MCF 10A (cell line): ENCODE data around the gene BANF2. TPM values are rescaled to one million over a fixed set of nuclear protein-coding genes. Genes with fewer than 3 reads are reported as not detected.

Source experiments
- BruUV-seq: library from RNA; stranded (reverse); fragments of 400-500 nt; replicated peaks from 2 replicates; lab custom pipeline; 2021; lab: Mats Ljungman, UMichigan
- CTCF ChIA-PET: fragments of 300-600 bp; sonication (Branson Sonifier 250); formaldehyde crosslinking; extraction: SDS; loops from one replicate; lab custom pipeline; 2021; ENCODE audit warnings: antibody characterized with exemption, inconsistent platforms; lab: Yijun Ruan, JAX
- POLR2A ChIA-PET: fragments of 300-600, 350-650 bp; sonication (Branson Sonifier 250); formaldehyde crosslinking; extraction: SDS; loops from one replicate; lab custom pipeline; 2020; ENCODE audit warnings: antibody characterized with exemption, inconsistent platforms; lab: Yijun Ruan, JAX
- DNase-seq: peaks from one replicate; pipeline ENCODE4 v3.0.0-alpha.2; 2018; ENCODE audit not compliant: unreplicated experiment
- H3K27ac Mint-ChIP-seq: one replicate; pipeline ENCODE4 v1.8.0; 2022; ENCODE audit warnings: mild to moderate bottlenecking, low read depth, mixed read lengths; ENCODE audit not compliant: unreplicated experiment
- H3K27me3 Mint-ChIP-seq: one replicate; pipeline ENCODE4 v1.8.0; 2022; ENCODE audit warnings: mixed read lengths; ENCODE audit not compliant: insufficient read depth, unreplicated experiment
- H3K36me3 Mint-ChIP-seq: one replicate; pipeline ENCODE4 v1.8.0; 2022; ENCODE audit warnings: mild to moderate bottlenecking, moderate library complexity, mixed read lengths; ENCODE audit not compliant: insufficient read depth, unreplicated experiment
- H3K4me1 Mint-ChIP-seq: one replicate; pipeline ENCODE4 v1.8.0; 2022; ENCODE audit warnings: mixed read lengths; ENCODE audit not compliant: insufficient read depth, unreplicated experiment
- H3K4me3 Mint-ChIP-seq: one replicate; pipeline ENCODE4 v1.8.0; 2022; ENCODE audit warnings: mild to moderate bottlenecking, moderate library complexity, mixed read lengths; ENCODE audit not compliant: unreplicated experiment
- H3K9me3 Mint-ChIP-seq: one replicate; pipeline ENCODE4 v1.8.0; 2022; ENCODE audit warnings: mixed read lengths; ENCODE audit not compliant: unreplicated experiment
- intact Hi-C: fragments of 100-400 bp; cut with micrococcal nuclease; formaldehyde crosslinking; loops from 2 replicates; pipeline ENCODE4 v1.14.1; 2022
- total RNA-seq: library from RNA; stranded (reverse); gene quantifications from 2 replicates; pipeline ENCODE4 v1.2.3, GENCODE V29; 2022
- TF ChIP-seq, protein P1 (sequence below): fragments of 200-600 bp; IDR thresholded peaks from one replicate; pipeline ENCODE4 v1.8.0; 2022; ENCODE audit warnings: antibody characterized with exemption, mild to moderate bottlenecking; ENCODE audit not compliant: unreplicated experiment

The BANF2 gene
- total RNA-seq, 1 experiment from 2014 or later: not detected

DNA sequence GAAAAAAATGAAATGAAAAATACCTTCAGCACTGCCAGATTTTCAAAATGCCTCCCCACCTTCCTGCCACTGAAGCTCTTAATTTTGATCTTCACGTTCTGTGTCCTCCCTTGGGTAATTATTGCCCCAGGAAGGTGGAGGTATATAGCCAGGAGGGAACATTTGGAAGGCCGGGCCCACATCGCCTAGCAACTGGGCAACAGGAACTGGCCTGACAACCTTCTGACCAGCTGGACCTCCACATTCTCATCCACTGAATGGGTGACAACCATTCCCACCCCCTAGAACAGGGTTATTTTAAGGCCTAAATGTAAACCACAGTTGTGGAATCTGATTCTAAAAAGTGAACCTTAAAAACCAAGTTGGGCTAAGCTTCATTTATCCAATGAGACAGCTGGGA, 20.9 kb upstream of the BANF2 start:
- no peak overlapping the region for H3K4me3 Mint-ChIP-seq

DNA sequence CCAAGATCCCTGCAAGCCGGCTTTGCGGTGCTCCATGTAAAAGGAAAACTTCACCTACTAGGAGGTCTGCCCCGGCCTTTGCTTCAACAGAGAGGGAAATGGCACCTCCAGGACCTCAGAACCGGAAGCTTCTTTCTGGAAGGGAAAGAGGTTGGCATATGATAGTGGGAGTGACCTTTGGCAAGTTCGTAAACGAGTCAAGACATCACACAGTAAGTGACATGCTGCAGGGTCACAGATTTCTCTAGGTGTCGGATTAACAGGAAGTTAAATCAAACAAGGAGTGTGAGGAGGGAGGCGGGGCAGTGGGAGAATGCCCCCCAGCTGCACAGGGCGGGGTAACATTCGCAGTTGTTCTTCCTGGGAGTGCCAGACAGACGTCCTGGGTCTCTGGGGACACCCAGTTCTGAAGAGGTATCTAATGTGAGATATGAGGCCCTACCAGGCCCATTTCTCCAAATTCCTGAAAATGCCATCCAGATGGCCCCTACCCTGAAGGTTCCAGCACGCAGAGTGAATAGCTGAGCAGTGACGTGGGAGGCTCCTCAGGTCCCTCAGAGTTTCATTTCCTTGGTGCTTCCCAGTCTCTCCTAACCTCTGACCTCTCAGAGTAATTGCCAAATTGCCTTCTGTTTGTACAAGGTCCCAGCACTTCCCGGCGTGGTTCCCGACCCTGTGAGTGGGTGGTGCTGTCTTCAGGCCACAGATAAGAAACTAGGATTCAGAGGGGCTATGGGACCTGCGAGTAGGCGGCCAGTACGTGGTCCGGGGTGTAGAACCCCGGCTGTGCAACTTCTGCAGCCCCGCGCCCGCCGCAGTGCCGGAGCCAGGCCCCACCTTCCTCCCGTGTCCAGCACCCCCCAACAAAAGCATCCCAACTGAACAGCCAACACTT, 19.6 kb upstream of the BANF2 start:
- H3K9me3 Mint-ChIP-seq: no peaks in the 10 kb centered on the region
- TF ChIP-seq, protein P1, sequence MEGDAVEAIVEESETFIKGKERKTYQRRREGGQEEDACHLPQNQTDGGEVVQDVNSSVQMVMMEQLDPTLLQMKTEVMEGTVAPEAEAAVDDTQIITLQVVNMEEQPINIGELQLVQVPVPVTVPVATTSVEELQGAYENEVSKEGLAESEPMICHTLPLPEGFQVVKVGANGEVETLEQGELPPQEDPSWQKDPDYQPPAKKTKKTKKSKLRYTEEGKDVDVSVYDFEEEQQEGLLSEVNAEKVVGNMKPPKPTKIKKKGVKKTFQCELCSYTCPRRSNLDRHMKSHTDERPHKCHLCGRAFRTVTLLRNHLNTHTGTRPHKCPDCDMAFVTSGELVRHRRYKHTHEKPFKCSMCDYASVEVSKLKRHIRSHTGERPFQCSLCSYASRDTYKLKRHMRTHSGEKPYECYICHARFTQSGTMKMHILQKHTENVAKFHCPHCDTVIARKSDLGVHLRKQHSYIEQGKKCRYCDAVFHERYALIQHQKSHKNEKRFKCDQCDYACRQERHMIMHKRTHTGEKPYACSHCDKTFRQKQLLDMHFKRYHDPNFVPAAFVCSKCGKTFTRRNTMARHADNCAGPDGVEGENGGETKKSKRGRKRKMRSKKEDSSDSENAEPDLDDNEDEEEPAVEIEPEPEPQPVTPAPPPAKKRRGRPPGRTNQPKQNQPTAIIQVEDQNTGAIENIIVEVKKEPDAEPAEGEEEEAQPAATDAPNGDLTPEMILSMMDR: no peak
- peak overlapping the region; percentile 81 for H3K4me3 Mint-ChIP-seq
- peaks cover 22% of the 10 kb centered on the region for H3K4me1 Mint-ChIP-seq
- H3K27me3 Mint-ChIP-seq: peaks cover 20% of the 10 kb centered on the region
- intact Hi-C loops: loop anchor here (2.0 to 10.0 kb wide), 2 partner anchors 163 to 605 kb away; partner anchors contain the start of gene ZNF133
- peaks cover 24% of the 10 kb centered on the region for H3K36me3 Mint-ChIP-seq
- H3K27ac Mint-ChIP-seq: peak overlapping the region; percentile 85
- BruUV-seq: no TSS peak
- ChIA-PET CTCF (interaction anchor here (0.6 to 6.6 kb wide), 37 partner anchors 11 to 1152 kb away, joined by 3 to 156 read pairs (median 4); no protein-coding TSS in a partner anchor), POLR2A (interaction anchor here (0.6 to 5.2 kb wide), 18 partner anchors 12 to 887 kb away, joined by 3 to 72 read pairs (median 4); partner anchors contain the start of genes DSTN, MGME1, SMIM26 and SNX5)
- peak; percentile 73 for DNase-seq

More for the DNA sequence above, 20.9 kb upstream of the BANF2 start:
- Mint-ChIP-seq H3K27ac (peak overlapping the region; percentile 85), H3K4me1 (peaks cover 29% of the 10 kb centered on the region), H3K9me3 (no peaks in the 10 kb centered on the region), H3K27me3 (peaks cover 7% of the 10 kb centered on the region), H3K36me3 (peaks cover 31% of the 10 kb centered on the region)
- TF ChIP-seq, protein P1: no peak
- no TSS peak for BruUV-seq
- no peak for DNase-seq
- ChIA-PET POLR2A (interaction anchor here (0.7 to 5.2 kb wide), 5 partner anchors 108 to 239 kb away, joined by 3 to 46 read pairs (median 4); no protein-coding TSS in a partner anchor), CTCF (interaction anchor here (0.6 to 6.6 kb wide), 10 partner anchors 12 to 709 kb away, joined by 3 to 156 read pairs (median 5); no protein-coding TSS in a partner anchor)
- intact Hi-C loops: no loop called here

- CTCF ChIA-PET: interaction anchor here (0.6 to 6.6 kb wide), 41 partner anchors 10 to 1153 kb away, joined by 3 to 156 read pairs (median 4); no protein-coding TSS in a partner anchor
- POLR2A ChIA-PET: interaction anchor here (0.6 to 5.2 kb wide), 29 partner anchors 10 to 886 kb away, joined by 3 to 72 read pairs (median 5); partner anchors contain the start of genes BFSP1, DSTN, MGME1 and SMIM26
- Mint-ChIP-seq H3K36me3 (peaks cover 16% of the 10 kb centered on the region), H3K4me3 (peak overlapping the region; percentile 81), H3K9me3 (peaks cover 2% of the 10 kb centered on the region), H3K27ac (peak overlapping the region; percentile 85), H3K27me3 (peaks cover 29% of the 10 kb centered on the region), H3K4me1 (peaks cover 13% of the 10 kb centered on the region)
- TF ChIP-seq, protein P1: peak; percentile 66
- BruUV-seq: no TSS peak
- DNase-seq: peak; percentile 72
- intact Hi-C loops: loop anchor here (1.0 to 10.0 kb wide), 4 partner anchors 162 to 604 kb away; partner anchors contain the start of gene ZNF133
Observed at GRCh38 chr20:17680836-17681725, 18.7 kb upstream of the BANF2 start.
